DOHH2 (cell line): ENCODE data around the gene GUCA1A.

Experiments
- H3F3A ChIP-seq: fragments of 200-600 bp; sonication (generic), shearing (Covaris generic); 2 replicates; pipeline ENCODE4 v1.6.0; 2016; ENCODE audit warnings: antibody characterized with exemption, mild to moderate bottlenecking; ENCODE audit not compliant: control insufficient read depth, insufficient read depth
- H3K27ac ChIP-seq: fragments of 200-600 bp; sonication (generic); 2 replicates; pipeline ENCODE4 v1.5.1; 2014; ENCODE audit warnings: low read depth, mild to moderate bottlenecking, low read length, moderate library complexity
- H3K27me3 ChIP-seq: fragments of 200-600 bp; sonication (generic); 2 replicates; pipeline ENCODE4 v1.6.1; 2014; ENCODE audit warnings: mild to moderate bottlenecking, low read length, mixed read lengths; ENCODE audit not compliant: control insufficient read depth
- H3K36me3 ChIP-seq: fragments of 200-600 bp; sonication (generic); 2 replicates; pipeline ENCODE4 v1.6.1; 2014; ENCODE audit warnings: mild to moderate bottlenecking, low read length, moderate library complexity, mixed read lengths; ENCODE audit not compliant: control insufficient read depth
- H3K4me1 ChIP-seq: fragments of 200-600 bp; sonication (generic); 2 replicates; pipeline ENCODE4 v1.6.1; 2014; ENCODE audit warnings: mild to moderate bottlenecking, low read length, mixed read lengths; ENCODE audit not compliant: control insufficient read depth
- H3K4me2 ChIP-seq: fragments of 200-600 bp; sonication (generic); 2 replicates; pipeline ENCODE4 v1.6.0; 2014; ENCODE audit warnings: mild to moderate bottlenecking, low read length, moderate library complexity
- H3K4me3 ChIP-seq: fragments of 200-600 bp; sonication (generic); 2 replicates; pipeline ENCODE4 v1.5.1; 2014; ENCODE audit warnings: mild to moderate bottlenecking, low read length, mixed read lengths
- H3K79me2 ChIP-seq: fragments of 200-600 bp; sonication (generic); 2 replicates; pipeline ENCODE4 v1.6.1; 2014; ENCODE audit warnings: mild to moderate bottlenecking, low read length, mixed read lengths; ENCODE audit not compliant: control insufficient read depth
- H3K9me2 ChIP-seq: fragments of 200-600 bp; sonication (generic); replicated peaks from 2 replicates; pipeline ENCODE4 v1.6.1; 2014; ENCODE audit warnings: mild to moderate bottlenecking, low read length, mixed read lengths; ENCODE audit not compliant: control insufficient read depth
- H3K9me3 ChIP-seq: fragments of 200-600 bp; sonication (generic); 2 replicates; pipeline ENCODE4 v1.6.1; 2014; ENCODE audit warnings: antibody characterized with exemption, low read length, mixed read lengths; ENCODE audit not compliant: control insufficient read depth, insufficient read depth
- H4K20me1 ChIP-seq: fragments of 200-600 bp; sonication (generic); 2 replicates; pipeline ENCODE4 v1.6.0; 2014; ENCODE audit warnings: low read depth, mild to moderate bottlenecking, antibody characterized with exemption, low read length, moderate library complexity; ENCODE audit not compliant: control insufficient read depth, insufficient read depth
- EZH2phosphoT487 ChIP-seq: fragments of 200-600 bp; sonication (generic); IDR thresholded peaks from 2 replicates; pipeline ENCODE4 v1.6.1; 2017; ENCODE audit warnings: borderline replicate concordance, mild to moderate bottlenecking, antibody characterized with exemption, low read length, moderate library complexity, mixed read lengths
- TF ChIP-seq, protein P1 (sequence below): fragments of 200-600 bp; sonication (generic); IDR thresholded peaks from one replicate; pipeline ENCODE4 v1.5.1; 2014; ENCODE audit warnings: antibody characterized with exemption, mild to moderate bottlenecking, low read depth, low read length; ENCODE audit not compliant: poor library complexity, severe bottlenecking

GUCA1A gene

DNA sequence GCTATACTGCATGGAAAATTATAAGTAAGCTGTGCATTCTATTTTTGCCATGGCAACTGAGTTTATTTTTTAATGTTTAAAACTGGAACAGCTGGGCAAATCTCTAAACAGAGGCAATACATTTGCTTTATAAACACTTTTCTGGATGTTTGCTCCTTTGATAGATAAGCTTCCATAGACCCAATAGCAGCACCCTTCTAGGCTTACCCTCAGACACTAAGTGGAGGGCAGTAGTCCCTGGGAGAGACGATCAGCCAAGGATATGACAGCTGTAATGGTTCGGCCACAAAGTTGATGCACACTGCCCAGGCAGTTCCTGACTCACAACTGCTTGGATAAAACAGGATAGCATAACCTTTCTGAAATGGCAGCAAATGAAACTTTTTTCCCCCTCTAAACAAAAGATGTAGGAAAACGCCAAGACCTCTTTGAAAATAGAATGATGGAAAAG lies 53.0 kb downstream of the GUCA1A start:
- Histone ChIP-seq H3K4me1 (peaks cover 24% of the 10 kb centered on the region), H3K9me3 (no peaks in the 10 kb centered on the region), H3F3A (peaks cover 3% of the 10 kb centered on the region; the same call in 1 of the 2 replicates), H3K4me3 (no peak overlapping the region), H4K20me1 (no peaks in the 10 kb centered on the region), H3K36me3 (peaks cover 12% of the 10 kb centered on the region; the same call in 1 of the 2 replicates), H3K4me2 (no peak overlapping the region), H3K27me3 (no peaks in the 10 kb centered on the region), H3K9me2 (no peaks in the 10 kb centered on the region), H3K27ac (no peak overlapping the region), H3K79me2 (no peaks in the 10 kb centered on the region)
- TF ChIP-seq, protein P1, sequence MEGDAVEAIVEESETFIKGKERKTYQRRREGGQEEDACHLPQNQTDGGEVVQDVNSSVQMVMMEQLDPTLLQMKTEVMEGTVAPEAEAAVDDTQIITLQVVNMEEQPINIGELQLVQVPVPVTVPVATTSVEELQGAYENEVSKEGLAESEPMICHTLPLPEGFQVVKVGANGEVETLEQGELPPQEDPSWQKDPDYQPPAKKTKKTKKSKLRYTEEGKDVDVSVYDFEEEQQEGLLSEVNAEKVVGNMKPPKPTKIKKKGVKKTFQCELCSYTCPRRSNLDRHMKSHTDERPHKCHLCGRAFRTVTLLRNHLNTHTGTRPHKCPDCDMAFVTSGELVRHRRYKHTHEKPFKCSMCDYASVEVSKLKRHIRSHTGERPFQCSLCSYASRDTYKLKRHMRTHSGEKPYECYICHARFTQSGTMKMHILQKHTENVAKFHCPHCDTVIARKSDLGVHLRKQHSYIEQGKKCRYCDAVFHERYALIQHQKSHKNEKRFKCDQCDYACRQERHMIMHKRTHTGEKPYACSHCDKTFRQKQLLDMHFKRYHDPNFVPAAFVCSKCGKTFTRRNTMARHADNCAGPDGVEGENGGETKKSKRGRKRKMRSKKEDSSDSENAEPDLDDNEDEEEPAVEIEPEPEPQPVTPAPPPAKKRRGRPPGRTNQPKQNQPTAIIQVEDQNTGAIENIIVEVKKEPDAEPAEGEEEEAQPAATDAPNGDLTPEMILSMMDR = no peak
- TF ChIP-seq EZH2phosphoT487 = no peak

DNA sequence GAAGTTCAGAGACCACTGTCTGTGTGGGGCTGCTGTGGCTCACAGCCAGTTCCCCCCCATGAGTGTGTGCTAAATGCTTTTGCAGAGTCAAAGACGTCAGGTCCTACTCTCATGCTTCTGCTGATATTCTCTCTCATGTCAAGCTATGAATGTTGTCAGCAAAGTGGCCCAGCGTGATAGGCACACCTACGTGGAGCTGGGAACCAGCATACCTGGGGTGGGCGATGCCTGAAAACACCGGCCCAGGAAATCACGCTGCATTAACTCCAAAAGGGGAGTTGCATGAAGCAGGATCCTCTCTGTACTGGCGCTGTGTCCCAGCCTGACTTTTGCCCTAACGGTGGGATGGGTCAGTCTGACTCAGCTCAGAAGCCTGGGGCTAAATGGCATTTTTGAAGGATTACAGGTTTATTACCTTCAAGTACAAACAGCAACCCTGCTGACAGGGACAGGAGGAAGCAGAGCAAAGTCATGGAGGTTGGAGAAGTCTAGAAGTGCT lies 53.5 kb downstream of the GUCA1A start:
- no peaks in the 10 kb centered on the region for H3K79me2 ChIP-seq
- H3K9me3 ChIP-seq = no peaks in the 10 kb centered on the region
- no peaks in the 10 kb centered on the region for H4K20me1 ChIP-seq
- H3F3A ChIP-seq = peaks cover 3% of the 10 kb centered on the region; the same call in 1 of the 2 replicates
- H3K4me3 ChIP-seq = no peak overlapping the region
- no peaks in the 10 kb centered on the region for H3K27me3 ChIP-seq
- H3K9me2 ChIP-seq = no peaks in the 10 kb centered on the region
- H3K4me1 ChIP-seq = peaks cover 24% of the 10 kb centered on the region
- TF ChIP-seq, protein P1 = no peak
- no peak for TF ChIP-seq EZH2phosphoT487
- no peak overlapping the region for H3K27ac ChIP-seq
- H3K4me2 ChIP-seq = no peak overlapping the region
- H3K36me3 ChIP-seq = peaks cover 12% of the 10 kb centered on the region; the same call in 1 of the 2 replicates

DNA sequence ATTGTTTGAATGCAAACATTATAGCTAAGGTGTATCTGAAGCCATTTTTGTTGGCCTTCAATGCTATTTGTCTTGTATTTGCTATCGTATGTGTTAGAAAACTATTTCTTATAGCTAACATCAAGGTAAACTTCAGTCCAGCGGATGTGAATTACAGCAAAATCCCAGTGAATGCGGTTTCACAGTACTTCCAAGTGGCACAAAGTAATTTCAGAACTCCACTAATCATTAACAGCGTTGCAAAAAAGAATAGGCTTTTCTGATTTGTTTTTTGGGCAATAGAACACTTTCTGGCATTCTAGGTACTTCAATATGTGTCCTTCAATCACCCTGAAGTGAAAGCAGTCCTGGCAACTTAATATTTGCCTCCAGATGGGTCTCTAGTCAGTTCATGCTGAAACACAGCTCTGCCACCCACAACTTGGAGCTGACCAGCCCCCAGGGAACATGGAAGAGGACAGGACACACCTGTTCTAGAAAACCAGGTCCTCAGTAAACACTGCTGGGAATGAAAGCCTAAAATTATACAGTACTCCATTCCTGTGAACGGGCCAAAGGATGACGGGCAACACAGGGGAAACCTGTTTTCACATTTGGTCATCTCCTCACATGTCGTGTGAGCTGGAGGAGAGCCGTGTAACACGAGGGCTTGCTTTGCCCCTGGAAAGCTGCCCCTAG lies 54.1 kb downstream of the GUCA1A start:
- Histone ChIP-seq H3F3A (peaks cover 3% of the 10 kb centered on the region; the same call in 1 of the 2 replicates), H3K36me3 (peaks cover 12% of the 10 kb centered on the region; the same call in 1 of the 2 replicates), H3K27ac (no peak overlapping the region), H3K9me2 (no peaks in the 10 kb centered on the region), H4K20me1 (no peaks in the 10 kb centered on the region), H3K27me3 (no peaks in the 10 kb centered on the region), H3K79me2 (no peaks in the 10 kb centered on the region), H3K9me3 (no peaks in the 10 kb centered on the region), H3K4me1 (peaks cover 24% of the 10 kb centered on the region), H3K4me3 (no peak overlapping the region), H3K4me2 (no peak overlapping the region)
- TF ChIP-seq EZH2phosphoT487 = no peak
- TF ChIP-seq, protein P1 = no peak
